ENCODE measurements around the gene SLC7A1.
A peak's percentile ranks its signal among the peaks of the same experiment; 100 is the strongest.
"Not testable (repeated sequence)": the region's sequence is repeated elsewhere in the genome, so short reads cannot be mapped to it uniquely, and the experiment has no call there.

Gene SLC7A1

DNA sequence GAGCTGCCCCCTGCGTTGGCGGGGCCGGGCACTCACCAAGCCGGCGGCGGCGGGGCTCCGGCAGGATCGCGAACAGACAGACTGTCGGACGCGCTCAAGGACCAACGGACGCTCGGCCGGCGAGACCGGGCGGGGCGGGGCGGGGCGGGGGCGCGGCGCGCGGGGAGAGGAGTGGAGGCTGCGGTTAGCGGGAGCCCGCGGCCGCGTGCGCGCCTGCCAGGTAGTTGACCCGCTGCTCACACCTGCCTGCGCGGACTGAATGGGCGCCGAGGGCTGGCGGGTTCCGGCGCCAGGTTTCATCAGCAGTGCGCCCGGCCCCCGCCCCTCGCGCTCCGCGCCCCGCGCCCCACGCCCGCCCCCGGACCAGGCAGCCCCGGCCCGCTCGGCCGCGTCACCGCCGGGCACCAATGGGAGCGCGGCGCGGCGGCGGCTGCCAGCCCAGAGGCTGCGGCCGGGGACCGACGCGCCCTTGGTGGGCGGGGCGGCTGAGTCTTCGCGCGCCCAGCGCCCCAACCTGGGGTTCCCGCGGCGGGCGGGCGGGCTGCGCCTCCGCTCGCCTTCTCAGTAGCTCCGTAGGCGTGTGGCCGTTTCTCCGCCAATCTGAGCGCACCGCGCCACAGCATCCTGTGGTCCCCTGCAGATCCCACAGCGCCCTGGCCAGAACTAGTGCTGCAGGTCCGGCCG, at the start of gene SLC7A1:
Gene SLC7A1, minus strand, starts transcription at position 309 of the 684 bp plus-strand sequence. CDS start 59,500 bp downstream, outside the sequence.
- DNase-seq (ENCODE audit: low read depth): no peak

DNA sequence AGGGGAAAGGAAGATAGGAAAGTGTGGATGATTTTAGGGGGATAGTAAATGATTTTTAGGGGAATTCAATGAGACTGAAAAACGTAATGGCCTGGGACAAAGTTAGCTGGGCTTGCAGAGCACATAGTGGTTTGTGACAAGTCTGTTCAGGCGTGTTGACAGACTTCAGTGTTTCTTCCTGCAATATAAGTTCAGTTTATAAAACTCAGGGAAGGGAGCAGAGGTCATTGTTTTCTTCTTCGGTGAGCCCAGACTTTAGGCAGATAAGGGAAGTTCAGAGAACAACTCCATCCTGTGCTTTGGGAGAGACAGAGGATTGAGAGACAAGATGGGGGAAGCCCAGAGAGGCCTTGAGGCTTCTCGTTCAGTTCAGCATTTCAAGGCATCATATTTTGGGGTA, 45.2 kb upstream of the SLC7A1 start:
- no peak for DNase-seq (ENCODE audit: low read depth)

DNA sequence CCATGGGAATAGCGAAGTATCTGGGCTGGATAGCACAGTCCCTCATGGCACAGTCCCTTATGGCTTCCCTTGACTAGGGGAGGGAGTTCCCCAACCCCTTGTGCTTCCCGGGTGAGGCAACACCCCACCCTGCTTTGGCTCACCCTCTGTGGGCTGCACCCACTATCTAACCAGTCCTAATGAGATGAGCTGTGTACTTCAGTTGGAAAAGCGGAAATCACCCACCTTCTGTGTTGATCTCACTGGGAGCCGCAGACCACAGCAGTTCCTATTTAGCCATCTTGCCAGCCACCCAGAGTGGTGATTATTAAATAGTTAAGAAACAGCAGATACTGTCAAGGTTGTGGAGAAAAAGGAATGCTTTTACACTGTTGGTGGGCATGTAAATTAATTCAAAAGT, 41.3 kb upstream of the SLC7A1 start:
- DNase-seq (ENCODE audit: low read depth): not testable (repeated sequence)

DNA sequence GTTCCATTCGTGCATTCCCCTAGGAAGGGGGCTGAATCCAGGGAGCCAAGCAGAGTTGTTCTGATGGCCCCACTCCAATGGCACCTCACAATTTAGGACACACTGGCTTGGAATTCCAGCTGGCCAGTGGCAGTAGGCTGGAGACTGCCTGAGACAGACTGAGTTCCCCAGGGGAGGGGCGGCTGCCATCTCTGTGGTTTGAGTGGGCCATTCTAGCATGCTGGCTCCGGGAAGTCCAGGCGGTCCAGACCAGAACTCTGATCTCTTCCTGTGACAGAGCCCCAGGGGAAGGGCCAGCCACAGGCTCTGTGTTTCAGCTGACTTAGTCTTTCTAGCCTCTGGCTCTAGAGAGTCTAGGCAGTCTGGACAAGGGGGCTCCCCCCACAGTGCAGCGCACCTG, 29.5 kb upstream of the SLC7A1 start:
- DNase-seq (ENCODE audit: low read depth): no peak

DNA sequence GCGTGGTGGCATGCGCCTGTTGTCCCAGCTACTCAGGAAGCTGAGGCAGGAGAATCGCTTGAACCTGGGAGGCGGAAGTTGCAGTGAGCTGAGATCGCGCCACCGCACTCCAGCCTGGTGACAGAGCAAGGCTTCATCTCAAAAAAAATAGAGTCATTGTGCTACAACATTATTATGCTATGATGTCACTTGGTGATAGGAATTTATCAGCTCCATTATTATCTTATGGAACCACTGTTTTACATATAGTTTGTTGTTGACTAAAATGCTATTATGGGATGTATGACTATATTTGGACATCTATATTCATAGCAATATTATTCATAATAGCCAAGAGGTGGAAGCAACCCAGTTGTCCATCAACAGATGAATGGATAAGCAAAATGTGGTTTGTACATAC, 26.4 kb upstream of the SLC7A1 start:
- DNase-seq (ENCODE audit: low read depth): no peak

DNA sequence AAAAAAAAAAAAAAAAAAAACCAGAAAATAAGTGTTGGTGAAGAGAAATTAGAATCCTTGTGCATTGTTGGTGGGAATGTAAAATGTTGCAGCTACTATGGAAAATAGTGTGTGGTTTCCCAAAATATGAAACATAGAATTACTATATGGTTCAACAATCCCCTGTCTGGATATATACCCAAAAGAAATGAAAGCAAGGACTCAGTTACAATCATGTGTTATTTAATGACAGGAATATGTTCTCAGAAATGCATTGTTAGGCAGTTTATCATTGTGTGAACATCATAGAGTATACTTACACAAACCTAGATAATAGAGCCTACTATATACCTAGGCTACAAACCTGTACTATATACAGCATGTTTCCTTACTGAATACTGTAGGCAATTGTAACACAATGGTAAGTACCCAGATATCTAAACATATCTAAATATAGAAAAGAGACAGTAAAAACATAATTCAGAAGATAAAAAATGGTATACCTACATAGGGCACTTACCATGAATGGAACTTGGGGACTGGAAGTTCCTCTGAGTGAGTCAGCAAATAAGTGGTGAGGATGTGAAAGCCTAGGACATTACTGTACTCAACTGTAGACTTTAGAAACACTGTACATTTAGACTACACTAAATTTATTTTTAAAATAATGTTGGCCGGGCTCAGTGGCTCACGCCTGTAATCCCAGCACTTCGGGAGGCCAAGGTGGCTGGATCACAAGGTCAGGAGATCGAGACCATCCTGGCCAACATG, 25.7 kb upstream of the SLC7A1 start:
- no peak for DNase-seq (ENCODE audit: low read depth)

DNA sequence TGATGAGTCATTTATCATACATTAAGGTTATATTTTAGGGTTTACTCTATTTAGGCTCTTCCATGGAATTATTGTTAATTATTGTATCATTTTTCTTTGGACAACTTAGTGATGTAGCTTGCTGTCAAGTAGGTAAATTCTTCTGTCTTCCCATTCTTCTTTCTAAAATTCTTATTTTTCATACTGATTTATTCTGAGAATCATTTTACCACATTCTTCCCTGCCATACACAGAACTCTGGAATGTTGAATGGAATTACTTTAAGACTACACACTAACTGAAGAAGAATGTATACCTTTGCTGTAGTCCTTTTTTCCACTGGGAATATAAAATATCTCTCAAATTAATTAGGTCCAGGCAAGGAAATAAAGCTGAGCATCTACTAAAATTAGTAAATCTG, 24.5 kb upstream of the SLC7A1 start:
- no peak for DNase-seq (ENCODE audit: low read depth)

DNA sequence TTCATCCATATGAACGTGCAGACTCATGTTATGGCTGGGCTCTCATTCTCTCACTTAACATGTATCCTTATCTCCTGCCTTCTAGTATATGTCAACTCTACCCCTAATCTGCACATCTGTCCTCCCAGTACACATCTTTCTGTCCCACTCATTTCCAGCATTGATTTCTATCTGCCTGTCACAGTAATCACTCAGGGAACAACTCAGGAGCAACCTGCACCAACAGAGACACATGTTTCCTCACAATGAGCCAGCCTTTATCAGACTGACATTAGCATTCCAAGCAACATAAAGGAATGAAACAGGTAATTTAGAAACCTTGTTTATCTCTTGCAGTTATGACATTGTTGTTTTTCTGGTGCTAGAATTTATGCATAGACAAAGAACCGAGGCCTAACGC, 17.6 kb upstream of the SLC7A1 start:
- DNase-seq (ENCODE audit: low read depth): no peak

DNA sequence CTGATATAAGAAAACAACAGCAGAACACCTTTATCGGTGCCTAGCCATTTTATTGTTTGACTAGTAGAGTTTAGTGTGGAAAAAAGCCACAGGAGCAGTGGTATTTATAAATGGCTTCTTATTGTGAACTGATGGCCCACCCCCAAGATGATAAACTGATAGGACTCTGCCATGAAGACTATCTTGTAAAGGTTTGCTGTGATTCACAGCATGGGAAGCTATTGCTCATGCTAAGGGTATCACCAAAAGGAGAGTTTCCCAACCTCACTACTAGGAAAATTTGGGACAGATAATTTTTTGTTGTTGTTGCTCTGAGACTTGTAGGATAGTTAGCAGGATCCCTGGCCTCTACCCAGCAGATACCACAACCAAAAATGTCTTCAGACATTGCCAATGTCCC, 12.0 kb upstream of the SLC7A1 start:
- DNase-seq (ENCODE audit: low read depth): no peak

DNA sequence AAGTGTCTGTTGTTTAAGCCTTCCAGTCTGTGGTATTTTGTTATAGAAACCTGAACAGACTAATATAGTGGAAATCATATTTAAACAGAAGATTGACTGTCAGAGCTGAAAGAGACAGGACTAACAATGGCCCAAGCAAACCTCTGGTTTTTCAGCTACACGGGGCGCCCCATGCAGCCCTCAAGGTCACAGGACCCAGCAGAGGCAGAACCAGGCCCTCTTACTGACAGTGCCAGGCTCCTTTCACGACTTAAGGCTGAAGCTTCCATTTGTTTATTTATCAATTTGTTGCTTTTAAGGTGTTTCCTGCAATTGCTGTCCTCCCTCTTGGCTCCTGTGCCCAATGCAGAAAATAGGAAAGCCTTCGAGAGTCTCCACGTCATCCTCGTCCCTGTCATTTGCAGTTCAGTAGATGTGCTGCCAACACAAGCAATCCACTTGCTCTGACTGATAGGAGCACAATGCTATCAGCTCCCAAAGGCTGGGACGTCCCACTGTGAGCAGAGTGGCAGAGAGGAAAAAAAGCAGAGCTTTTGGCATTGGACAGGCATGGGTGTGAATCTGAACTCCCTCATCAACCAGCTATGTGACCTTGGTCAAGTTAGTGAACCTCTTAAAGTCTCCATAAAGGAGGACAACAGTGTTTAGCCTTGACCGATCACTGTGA, 10.5 kb upstream of the SLC7A1 start:
- DNase-seq (ENCODE audit: low read depth): no peak

DNA sequence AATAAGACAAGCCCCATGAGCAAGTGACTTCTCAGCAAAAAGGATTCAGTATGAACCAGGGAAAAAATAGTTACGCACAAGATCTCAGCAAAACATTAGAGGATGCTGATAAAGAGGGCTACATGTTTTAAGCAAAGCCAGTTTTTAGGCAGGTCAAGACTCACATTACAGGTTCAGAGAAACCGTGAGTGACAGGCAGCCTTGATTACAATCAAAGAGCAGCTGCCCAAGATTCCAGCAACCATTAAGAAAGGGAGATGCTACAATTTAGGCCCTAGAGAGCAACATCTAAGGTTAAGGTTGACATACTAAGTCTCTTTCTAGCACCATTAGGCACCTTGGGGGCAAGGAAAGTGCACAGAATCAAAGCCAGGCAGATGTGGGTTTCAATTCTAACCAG, 2.8 kb upstream of the SLC7A1 start:
- no peak for DNase-seq (ENCODE audit: low read depth)

DNA sequence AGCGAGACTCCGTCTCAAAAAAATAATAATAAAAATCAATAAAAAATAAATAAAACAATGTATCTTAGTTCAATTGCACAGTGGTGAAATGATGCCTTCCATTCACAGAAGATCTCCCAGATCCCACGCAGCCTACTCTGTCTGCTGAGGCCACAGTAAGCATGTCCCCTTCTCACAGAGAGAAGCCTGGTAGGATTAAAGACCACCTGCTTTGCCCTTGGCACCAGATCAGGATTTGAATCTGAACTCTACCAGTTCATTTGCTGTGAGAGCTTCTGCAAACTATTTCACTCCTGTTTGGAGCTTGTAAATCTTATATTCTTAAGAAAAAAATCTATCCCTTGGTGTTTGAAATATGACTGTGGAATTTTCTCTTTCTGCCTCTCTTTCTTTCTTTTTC, 2.2 kb upstream of the SLC7A1 start:
- DNase-seq (ENCODE audit: low read depth): no peak

DNA sequence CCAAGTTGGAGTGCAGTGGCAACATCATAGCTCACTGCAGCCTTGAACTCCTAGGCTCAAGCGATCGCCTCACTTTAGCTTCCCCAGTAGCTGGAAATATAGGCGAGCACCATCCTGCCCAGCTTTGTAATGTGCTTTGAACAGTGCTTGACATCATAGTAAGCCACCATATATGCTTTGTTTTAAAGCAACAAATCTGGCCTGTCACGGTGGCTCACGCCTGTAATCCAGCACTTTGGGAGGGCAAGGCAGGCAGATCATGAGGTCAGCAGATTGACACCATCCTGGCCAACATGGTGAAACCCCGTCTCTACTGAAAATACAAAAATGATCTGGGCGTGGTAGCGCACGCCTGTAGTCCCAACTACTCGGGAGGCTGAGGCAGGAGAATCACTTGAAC, 1.8 kb upstream of the SLC7A1 start:
- no peak for DNase-seq (ENCODE audit: low read depth)

DNA sequence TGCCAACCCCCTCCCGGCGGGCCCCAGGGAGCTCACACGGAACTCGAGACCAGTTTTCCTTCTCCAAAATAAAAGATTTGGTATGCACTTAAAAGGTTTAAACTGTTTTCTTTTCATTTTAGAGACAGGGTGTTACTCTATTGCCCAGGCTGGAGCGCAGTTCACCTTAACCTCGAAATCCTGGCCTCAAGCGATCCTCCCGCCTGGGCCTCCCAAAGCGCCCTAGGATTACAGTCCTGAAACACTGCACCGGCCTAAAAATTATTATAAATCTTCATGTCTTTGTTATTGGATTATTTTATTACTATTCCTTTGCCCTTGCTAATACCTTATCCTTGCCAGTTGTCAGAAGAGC, 553 bp upstream of the SLC7A1 start:
- no peak for DNase-seq (ENCODE audit: low read depth)

DNA sequence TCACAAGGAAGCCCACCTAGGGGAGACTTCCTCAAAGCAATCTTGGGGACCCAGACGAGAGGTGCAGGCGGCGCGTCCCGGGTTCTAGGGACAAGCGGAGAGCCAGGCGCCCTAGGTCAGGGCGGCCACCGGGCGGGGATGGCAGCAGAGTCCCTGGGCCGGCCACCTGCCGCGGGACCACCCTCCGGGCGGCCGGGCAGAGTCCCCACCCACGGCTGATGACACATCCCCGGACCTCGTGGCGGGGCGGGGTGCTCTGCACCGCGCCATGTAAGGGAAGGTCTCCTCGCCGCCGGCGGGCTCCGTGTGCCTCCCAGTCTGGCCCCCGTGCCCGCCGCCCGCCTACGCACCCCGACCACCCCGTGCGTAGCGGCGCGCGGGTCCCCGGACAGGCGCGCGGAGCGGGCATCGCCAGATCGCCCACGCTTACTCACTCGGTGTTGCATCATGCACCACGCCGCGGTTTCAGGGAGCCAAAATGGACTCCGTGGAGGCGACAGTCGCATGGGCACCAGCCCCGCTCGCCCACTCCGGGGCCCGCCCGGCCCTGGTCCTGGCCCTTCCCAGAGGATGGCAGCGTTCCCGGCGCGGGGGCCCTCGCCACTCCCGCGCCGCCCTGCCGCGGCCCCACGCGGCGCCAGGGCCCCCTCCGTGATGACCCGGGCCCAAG, 643 bp downstream of the SLC7A1 start:
- DNase-seq (ENCODE audit: low read depth): no peak

DNA sequence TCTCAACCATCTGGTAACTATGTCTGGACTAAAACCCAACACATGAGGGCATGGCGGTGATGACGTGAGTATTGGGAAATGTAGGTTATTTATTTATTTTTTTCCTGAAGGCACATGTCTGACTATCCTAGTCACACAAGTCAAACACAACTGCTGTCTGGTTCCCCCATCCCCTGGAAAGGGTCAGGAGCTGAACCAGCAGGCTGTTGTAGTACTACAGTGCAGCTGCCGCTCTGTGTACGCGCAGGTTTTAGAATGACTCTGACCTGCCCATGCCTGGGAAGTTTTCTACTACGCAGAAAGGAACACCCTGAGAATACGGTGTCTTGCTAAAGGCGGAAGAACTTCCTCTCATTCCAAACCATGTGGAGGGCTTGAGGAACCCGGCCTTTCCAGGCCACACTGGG, 1.2 kb downstream of the SLC7A1 start:
- DNase-seq (ENCODE audit: low read depth): peak; percentile 47

DNA sequence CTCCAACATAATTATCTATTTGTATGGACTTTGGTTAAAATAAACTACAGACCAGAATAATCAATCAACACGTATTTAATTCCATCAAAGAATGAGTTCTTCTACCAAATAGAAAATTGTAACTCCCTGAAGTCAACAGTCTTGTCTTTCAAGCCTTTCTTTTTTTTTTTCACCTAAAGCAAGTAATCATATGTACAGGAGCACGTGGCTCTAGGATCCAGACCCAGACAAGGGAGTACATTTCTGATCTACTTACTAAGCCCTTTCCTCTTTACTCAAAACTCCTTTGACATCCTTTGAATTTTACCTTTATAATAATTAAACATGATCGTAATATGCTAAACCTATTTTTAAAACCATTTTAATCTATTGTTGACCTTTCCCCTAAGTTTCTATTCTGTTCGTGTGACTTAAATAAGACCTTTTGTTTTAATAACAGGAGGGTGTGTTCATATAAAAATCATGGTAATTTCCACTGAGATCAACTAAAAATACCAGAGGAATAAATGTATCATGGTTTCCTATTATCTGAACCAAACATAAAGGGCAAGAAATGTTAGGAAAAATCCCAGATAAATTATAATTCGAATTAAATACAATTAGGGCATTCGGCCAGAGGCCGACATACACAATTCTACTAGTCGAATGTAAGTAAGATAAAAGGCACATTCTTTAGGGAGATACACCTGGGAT, 1.7 kb downstream of the SLC7A1 start:
- no peak for DNase-seq (ENCODE audit: low read depth)

DNA sequence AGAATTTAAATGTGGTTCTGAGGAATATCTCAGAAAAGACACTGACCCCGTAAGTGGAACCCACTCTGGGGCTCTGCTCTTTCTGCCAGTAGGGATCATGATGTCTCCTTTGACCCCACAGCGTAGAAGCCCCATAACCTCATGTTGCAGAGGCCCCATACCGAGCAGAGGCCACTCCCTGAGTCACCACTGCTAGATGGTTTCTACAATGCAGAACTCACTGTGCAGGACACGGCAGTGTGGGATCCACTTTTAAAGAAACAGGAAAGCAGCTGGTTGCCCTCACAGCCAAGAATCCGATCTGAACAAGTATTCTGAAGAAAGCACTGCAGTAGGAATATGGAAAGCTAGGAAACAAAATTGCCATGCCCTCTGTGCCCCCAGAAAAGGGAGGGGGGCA, 4.2 kb downstream of the SLC7A1 start:
- DNase-seq (ENCODE audit: low read depth): no peak

DNA sequence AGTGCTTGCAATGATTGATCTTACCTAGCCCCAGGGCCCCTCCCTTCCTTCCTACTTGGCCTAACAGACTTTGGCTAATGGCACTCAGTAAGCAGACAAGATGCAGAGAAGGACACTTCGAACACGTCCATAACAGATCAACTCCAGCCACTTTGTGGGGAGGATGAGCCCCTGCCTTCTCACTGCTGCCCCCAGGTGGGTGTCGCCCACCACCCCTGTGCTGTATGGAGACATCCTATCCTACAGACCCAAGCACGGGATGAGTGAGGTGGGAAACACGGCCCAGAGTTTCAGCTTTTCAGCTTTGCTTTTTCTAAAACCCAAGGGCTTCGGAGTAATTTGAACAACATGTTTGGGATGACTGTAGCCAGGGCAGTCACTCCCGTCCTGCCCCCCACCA, 5.5 kb downstream of the SLC7A1 start:
- no peak for DNase-seq (ENCODE audit: low read depth)

DNA sequence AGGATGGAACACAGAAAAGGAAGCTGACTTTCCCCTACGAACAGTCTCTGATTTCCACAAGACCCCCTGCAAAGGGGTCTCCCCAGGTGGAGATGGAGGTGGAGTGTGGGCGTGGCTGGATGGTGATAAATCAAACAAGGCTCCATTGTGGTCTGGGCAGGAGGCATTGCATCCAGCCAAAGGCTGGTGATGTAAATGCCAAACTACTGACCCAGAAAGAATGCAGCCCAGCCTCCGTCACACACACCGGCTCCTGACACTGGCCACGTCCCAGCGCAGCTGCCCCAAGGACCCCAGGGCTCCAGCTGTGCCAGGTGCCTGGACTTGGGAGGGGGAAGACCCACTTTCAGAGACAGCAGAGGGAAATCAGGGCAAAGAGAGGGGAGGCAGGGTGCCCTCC, 6.3 kb downstream of the SLC7A1 start:
- DNase-seq (ENCODE audit: low read depth): no peak

DNA sequence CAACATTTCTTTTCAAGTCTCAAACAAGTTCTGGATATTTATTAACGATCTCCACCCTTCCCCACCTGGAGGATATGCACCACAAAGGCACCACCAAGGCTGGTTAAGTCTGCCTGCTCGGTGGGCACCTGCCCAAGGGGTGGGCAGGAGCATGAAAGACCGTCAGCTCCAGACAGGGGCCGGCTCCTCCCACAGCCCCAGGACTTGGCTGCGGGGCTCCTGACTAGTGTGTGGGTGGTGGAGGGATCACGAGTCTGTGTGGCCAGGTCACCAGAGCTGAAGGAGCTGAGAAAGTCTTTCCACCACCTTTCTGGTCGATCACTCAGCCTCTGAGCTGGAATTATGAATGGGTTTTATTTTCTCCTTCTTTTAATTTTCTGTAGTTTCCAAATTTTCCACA, 7.8 kb downstream of the SLC7A1 start:
- DNase-seq (ENCODE audit: low read depth): no peak

DNA sequence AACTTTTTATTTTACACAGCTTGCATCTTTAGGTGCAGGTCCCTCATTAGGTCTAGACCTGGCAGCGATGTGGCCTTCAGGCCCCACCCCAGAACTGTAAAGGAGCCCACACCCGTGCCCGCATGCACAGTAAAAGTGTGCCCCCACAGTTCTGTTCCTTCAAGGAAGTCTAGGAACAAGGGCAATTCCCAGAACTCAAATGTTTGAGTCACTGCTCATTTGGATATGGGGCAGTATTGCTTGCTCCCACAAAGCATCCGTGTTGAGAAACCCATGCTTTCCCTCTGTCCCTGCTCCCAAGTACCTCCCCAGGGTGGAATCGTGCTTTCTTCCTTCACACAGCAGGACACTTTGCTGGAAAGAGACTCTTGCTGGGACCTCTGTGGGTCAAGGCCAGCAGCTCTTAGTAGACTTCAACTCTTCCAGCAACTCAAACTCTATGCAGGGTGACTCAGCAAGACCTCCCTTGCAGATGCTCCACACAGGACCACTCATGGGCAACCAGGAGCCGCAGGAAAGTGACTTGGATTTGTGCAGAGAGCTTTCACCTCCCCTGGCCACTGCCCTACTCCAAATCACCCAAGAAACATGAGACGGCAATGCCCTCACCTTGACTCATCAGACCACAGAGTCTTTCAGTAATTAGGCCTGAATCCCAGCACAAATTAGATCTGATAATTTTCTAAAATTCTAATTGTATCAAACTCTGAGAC, 12.3 kb downstream of the SLC7A1 start:
- DNase-seq (ENCODE audit: low read depth): peak; percentile 44
